Activated T-cell treated with anti-CD3 and anti-CD28 coated beads for 4 hours (primary cell): ENCODE measurements around the gene SLC37A2.
"Not testable (repeated sequence)": the region's sequence is repeated elsewhere in the genome, so short reads cannot be mapped to it uniquely, and the experiment has no call there.

Experiments used
- DNase-seq: peaks from one replicate; pipeline ENCODE4 v3.0.0-alpha.2; 2020

Gene SLC37A2

DNA sequence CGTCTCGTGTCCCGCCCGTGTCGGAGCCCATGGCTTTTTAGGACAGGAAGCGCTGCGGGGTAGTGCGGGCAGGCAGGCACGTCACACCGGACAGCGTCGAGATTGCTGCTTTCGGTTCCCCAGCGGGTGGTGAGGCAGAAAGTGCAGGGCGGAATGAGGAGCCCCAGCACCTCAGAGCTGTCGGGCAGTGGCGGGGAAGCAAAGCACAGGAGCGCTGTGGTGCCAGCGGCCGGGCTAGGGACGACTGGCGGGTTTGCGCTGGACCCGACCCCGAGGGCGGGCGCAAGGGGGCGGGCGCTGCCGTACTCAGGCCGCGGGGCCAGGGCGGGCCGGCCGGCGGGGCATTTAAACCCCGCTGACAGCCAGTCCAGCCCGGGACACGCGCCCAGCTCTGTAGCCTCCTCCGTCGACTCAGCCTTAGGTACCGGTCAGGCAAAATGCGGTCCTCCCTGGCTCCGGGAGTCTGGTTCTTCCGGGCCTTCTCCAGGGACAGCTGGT, at the start of gene SLC37A2:
Gene SLC37A2, plus strand, starts transcription at position 375 of the 498 bp plus-strand sequence. Its CDS starts 63 bp downstream, at position 438.
- peak; percentile 24 for DNase-seq

DNA sequence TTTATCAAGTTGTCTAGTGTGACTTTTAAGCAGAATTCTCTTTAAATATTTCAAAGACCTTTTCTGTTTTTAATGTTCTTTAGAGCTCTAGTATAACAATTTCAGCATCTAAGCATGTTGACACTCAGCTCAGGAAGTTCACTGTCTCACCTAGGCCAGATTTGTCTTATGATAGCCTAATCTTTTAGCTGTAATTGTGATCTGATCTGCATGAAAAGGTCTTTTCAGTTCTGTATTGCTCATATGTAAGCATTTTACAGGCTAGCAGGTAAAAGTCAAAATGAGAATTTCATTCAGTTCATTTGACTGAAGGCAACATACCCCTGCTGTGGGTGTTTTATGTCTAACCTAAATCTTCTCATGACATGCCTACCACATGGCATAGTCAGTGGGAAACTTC, 46.7 kb upstream of the SLC37A2 start:
- no peak for DNase-seq

DNA sequence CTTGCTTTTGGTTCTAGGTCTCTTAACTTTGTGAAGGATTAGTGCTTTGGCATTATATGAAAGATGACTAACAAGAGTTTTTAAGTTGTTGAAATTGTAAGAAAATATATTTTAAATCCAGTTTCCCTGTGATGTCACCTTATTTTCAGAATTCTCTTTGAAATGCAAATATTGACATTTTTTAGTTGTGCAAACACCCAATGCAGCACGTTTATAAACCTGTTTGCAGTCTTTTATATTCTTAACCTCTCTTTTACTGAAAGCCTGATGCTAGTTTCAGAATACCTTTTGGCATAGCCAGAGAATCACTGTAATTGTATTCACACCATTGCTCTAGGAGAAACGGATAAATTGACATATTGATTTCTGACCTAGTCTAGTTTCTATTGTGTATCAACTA, 42.8 kb upstream of the SLC37A2 start:
- no peak for DNase-seq

GRCh38 chr11:125022551-125022950, 40.6 kb upstream of the SLC37A2 start:
- no peak for DNase-seq

- no peak for DNase-seq
Measured at GRCh38 chr11:125025968-125026367, 37.1 kb upstream of the SLC37A2 start.

DNA sequence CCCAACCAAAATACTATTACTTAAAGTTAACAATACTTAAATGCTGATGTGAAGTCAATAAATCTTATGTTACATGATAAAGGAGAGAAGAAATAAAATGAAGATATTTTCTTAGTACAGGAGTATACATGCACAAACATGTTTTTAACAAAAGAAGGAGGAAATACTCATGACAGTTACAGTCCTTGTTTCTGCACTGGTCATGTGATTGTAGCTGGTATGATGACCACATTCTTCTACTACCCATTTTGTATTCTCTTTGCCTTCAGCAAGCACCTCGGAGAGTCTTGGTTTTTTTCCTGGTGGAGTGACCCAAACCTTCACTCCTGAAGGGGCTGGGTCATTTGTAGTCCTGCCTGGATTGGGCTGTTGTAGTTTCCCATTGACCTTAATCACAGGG, 33.7 kb upstream of the SLC37A2 start:
- not testable (repeated sequence) for DNase-seq

- DNase-seq, result no peak
Measured at GRCh38 chr11:125036933-125037332, 26.2 kb upstream of the SLC37A2 start.

GRCh38 chr11:125049164-125049792, 13.8 kb upstream of the SLC37A2 start:
- no peak for DNase-seq

DNA sequence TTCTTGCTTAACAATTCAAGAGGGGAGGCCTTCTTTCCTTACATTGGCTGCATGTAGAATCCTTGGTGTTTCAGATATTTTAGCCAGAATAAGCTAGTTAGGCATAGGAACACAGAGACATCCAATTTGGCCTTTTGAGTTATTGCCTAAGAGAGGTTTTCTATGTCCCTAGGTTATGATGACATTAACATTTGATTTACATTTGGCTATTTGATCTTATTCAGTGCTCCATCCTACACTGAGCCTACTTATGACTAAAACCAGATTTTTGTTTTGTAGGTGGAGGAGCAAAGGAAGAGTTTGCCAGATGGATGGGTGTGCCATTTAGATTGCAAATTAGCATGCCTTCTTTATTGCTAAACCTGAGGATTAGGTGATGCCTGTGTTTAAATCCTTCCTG, 11.1 kb upstream of the SLC37A2 start:
- DNase-seq, result no peak

GRCh38 chr11:125053167-125053566, 9.9 kb upstream of the SLC37A2 start:
- no peak for DNase-seq

GRCh38 chr11:125055107-125055715, 7.9 kb upstream of the SLC37A2 start:
- DNase-seq, result no peak

DNA sequence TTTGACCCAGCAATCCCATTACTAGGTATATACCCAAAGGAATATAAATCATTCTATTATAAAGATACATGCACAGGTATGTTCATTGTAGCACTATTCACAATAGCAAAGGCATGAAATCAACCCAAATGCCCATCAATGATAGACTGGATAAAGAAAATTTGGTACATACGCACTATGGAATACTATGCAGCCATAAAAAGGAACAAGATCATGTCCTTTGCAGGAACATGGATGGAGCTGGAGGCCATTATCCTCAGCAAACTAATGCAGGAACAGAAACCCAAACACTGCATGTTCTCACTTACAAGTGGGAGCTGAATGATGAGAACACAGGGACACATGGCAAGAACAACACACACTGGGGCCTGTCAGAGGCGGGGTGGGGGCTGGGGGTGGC, 7.0 kb upstream of the SLC37A2 start:
- DNase-seq, result not testable (repeated sequence)

- no peak for DNase-seq
Measured at GRCh38 chr11:125056931-125057692, 6.0 kb upstream of the SLC37A2 start.

- DNase-seq, result no peak
Measured at GRCh38 chr11:125057693-125058016, 5.5 kb upstream of the SLC37A2 start.

DNA sequence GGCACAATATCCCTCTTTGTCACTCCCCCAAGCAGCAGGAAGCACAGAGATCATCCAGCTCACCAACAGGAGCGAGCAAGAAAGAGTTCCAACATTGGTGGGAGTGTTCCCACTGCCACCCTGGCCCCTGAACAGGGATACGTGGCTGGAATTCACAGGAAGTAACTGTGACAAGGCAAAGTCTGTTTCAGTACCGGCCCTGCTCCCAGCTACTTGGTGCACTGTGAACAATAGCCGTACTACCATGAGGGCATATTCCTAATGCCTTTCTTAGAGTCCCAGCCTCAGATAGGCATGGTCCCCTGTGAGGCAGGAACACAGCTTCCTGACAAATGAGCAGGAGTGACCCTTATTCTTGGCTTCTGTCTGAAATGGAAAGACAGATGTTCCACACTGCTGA, 1.8 kb upstream of the SLC37A2 start:
- no peak for DNase-seq

- DNase-seq, result no peak
Measured at GRCh38 chr11:125062218-125062930, 731 bp upstream of the SLC37A2 start.

- DNase-seq, result no peak
Measured at GRCh38 chr11:125063429-125064043, 431 bp downstream of the SLC37A2 start.

DNA sequence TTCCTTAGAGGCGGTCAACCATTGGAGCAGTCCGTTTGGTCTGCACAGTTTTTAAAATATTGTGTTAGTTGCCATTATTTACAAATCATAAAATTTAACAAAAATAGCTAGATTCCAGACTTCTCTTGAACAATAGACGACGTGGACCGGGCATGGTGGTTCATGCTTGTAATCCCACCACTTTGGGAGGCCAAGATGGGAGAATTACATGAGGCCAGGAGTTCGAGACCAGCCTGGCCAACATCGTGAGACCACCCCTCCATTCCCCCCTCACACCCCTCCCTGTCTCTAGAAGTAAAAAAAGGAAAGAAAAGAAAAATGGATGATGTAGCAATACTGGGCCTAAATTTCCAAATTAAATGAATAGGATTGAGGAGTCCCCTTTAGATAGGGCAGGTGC, 965 bp downstream of the SLC37A2 start:
- no peak for DNase-seq

GRCh38 chr11:125068368-125068767, 5.3 kb downstream of the SLC37A2 start:
- no peak for DNase-seq

GRCh38 chr11:125069008-125069407, 5.9 kb downstream of the SLC37A2 start:
- no peak for DNase-seq

GRCh38 chr11:125069796-125070195, 6.7 kb downstream of the SLC37A2 start:
- no peak for DNase-seq

GRCh38 chr11:125070699-125071254, 7.7 kb downstream of the SLC37A2 start:
- no peak for DNase-seq

GRCh38 chr11:125071435-125071834, 8.3 kb downstream of the SLC37A2 start:
- no peak for DNase-seq
